Kidney (tissue), 14 donors: ENCODE measurements around the gene ARL4A. TPM values are rescaled to one million over a fixed set of nuclear protein-coding genes. Genes with fewer than 3 reads are reported as not detected.

Experiments
- DNase-seq, 5 donors: peaks; one replicate each; pipeline ENCODE4 v3.0.0-alpha.2; 2013 to 2020
- FAIRE-seq: peaks from 2 replicates; lab custom pipeline; 2012; peaks lifted over from hg19 to GRCh38; lab: Jason Lieb, UNC
- H3K27ac ChIP-seq, 2 donors: one replicate each; pipeline ENCODE4 v1.7.0; 2013; ENCODE audit warnings: low read depth in 2 of 2, low read length in 2 of 2, inconsistent platforms in 1 of 2
- H3K27me3 ChIP-seq: one replicate; pipeline ENCODE4 v1.7.1; 2013; ENCODE audit warnings: low read length, inconsistent platforms; ENCODE audit not compliant: control insufficient read depth, insufficient read depth
- H3K36me3 ChIP-seq, 3 donors: one replicate each; pipeline versions ENCODE4 v1.7.0 to v1.7.1; 2013; ENCODE audit warnings: low read length in 3 of 3, control low read depth in 1 of 3, inconsistent platforms in 1 of 3; ENCODE audit not compliant: insufficient read depth in 3 of 3, control insufficient read depth in 2 of 3
- H3K4me1 ChIP-seq, 3 donors: one replicate each; pipeline versions ENCODE4 v1.7.0 to v1.7.1; 2013; ENCODE audit warnings: low read length in 3 of 3, inconsistent platforms in 1 of 3, low read depth in 1 of 3; ENCODE audit not compliant: control insufficient read depth in 2 of 3, insufficient read depth in 2 of 3
- H3K4me3 ChIP-seq, 3 donors: one replicate each; pipeline versions ENCODE4 v1.7.0 to v1.8.1; 2013; ENCODE audit warnings: low read length in 3 of 3, control low read depth in 1 of 3, inconsistent platforms in 1 of 3
- H3K9ac ChIP-seq, 3 donors: one replicate each; pipeline versions ENCODE4 v1.7.0 to v1.7.1; 2013; ENCODE audit warnings: low read length in 3 of 3, control low read depth in 1 of 3, inconsistent platforms in 1 of 3
- H3K9me3 ChIP-seq, 3 donors: one replicate each; pipeline versions ENCODE4 v1.7.0 to v1.7.1; 2013; ENCODE audit warnings: low read length in 3 of 3, control low read depth in 1 of 3, inconsistent platforms in 1 of 3; ENCODE audit not compliant: control insufficient read depth in 2 of 3, insufficient read depth in 1 of 3
- CTCF ChIP-seq: IDR thresholded peaks from 3 replicates; pipeline ENCODE4 v1.5.1; 2012; ENCODE audit warnings: mild to moderate bottlenecking, moderate library complexity, borderline replicate concordance; ENCODE audit not compliant: insufficient read depth; ENCODE audit errors: extremely low read depth
- intact Hi-C: fragments of 100-400 bp; cut with DNase I; formaldehyde crosslinking; loops from one replicate; pipeline ENCODE4 v1.11.1; 2022
- polyA plus RNA-seq: library from polyadenylated mRNA; stranded (reverse); fragments of 350-450 nt; fragmentation: Illumina TruSeq; extraction: RNeasy Lipid Tissue Mini Kit (QIAGEN cat#74804); gene quantifications from one replicate; pipeline ENCODE4 v1.2.3, GENCODE V29; 2014; ENCODE audit warnings: low read depth, low replicate concordance; ENCODE audit not compliant: insufficient read depth
- total RNA-seq: library from RNA; stranded (reverse); fragmentation: NEBNext Ultra II Directional; extraction: Animal tissue kit (Norgen Biotek cat#: 25700); gene quantifications from one replicate; pipeline ENCODE4 v1.2.1, GENCODE V29; 2021
- donor health status: control.
- donor health status: control.
- donor health status: control.
- donor health status: control.
- donor health status: control.
- donor health status: DM: yes; HTN: yes; CAD: no.
- donor health status: Normal renal cell carcinoma (clear cell type).

Gene ARL4A
- total and polyA plus RNA-seq, 2 donors from 2014 or later, result 11.8 to 21.6 TPM

DNA sequence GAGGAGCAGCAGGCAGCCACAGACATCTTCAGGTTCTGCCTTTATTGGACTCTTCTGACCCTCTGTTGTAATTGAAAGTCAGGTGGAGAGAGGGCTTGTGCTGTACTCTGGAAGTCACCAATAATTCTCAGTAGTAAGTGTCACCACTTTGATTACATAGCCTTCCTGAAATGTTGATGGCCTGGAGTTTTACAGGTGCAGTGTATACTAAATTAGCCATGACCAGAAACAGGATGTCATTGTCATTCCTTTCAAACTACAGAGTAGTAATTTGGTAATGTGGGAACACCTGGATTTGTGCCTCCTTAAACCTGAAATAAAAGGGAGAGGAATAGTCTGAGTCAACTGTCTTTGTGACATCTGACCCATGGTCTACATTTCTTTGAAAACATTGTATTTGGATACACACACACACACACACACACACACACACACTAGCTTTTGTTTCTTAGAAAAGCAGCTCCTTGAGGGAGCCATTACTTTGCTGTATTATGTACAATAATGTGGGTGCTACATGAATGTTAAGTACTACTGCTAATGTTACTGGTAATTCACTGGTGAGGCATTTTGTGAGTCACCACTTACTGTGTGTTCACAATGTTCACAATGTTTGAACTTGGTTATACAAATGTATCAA is 19.6 kb downstream of the ARL4A start:
- H3K27ac ChIP-seq, result no peak overlapping the region
- TF ChIP-seq CTCF, result no peak
- intact Hi-C loops, result no loop called here

GRCh38 chr7:12708314-12708713 is 20.9 kb downstream of the ARL4A start:
- FAIRE-seq (no peak), DNase-seq (no peak)
- Histone ChIP-seq H3K27ac (no peak overlapping the region), H3K4me1 (no peaks in the 10 kb centered on the region), H3K9me3 (no peaks in the 10 kb centered on the region), H3K4me3 (no peak overlapping the region), H3K9ac (no peak overlapping the region), H3K27me3 (no peaks in the 10 kb centered on the region), H3K36me3 (no peaks in the 10 kb centered on the region)
- intact Hi-C loops, result no loop called here
- TF ChIP-seq CTCF, result no peak

More for the DNA sequence above, 19.6 kb downstream of the ARL4A start:
- Histone ChIP-seq H3K9me3 (no peaks in the 10 kb centered on the region), H3K9ac (no peak overlapping the region), H3K27me3 (no peaks in the 10 kb centered on the region), H3K4me3 (no peak overlapping the region), H3K36me3 (no peaks in the 10 kb centered on the region), H3K4me1 (no peaks in the 10 kb centered on the region)
- DNase-seq (peak in 3 of 5 donors; percentile 11 to 66 (median 62)), FAIRE-seq (no peak)

DNA sequence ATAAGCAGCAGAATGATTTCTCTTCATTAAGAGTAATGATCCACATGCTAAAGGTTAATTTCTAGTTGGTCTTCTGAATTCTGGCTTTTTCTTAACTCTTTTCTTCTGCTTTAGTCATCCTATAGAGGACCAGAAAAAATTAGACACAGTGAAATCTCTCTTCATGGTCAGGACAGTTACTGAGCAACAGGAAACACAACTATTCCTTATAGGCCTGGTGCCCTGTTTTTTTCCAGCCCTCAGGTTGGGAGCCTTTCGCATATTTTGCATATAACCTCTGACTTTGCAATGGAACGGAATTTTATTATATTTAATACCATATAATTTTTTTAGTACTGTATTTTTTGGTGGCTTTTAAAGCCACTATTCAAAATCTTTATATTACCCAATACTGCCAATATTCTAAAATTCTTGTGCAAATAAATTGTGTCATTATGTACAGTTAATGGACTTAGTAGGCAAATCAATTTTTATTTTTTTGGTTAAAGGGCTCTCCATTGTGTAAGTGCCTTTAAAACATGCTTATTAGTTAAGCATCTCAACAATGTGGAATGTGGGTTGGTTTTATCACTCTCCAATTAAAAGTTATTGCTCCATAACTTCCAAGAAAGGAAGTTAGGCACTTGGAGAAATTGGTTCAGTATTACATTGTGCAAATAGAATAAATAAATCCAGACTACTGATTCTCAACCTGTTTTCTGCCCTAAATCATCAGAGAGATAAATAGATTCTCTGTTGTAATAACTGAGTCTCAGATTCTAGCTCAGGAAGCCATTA is 22.5 kb downstream of the ARL4A start:
- no peak overlapping the region for H3K27ac ChIP-seq
- DNase-seq, result peak in 1 of 5 donors; percentile 33
- no peak for TF ChIP-seq CTCF
- H3K9me3 ChIP-seq, result no peaks in the 10 kb centered on the region
- no peaks in the 10 kb centered on the region for H3K4me1 ChIP-seq
- FAIRE-seq, result no peak
- no peak overlapping the region for H3K9ac ChIP-seq
- no peak overlapping the region for H3K4me3 ChIP-seq
- H3K27me3 ChIP-seq, result no peaks in the 10 kb centered on the region
- no peaks in the 10 kb centered on the region for H3K36me3 ChIP-seq
- intact Hi-C loops, result no loop called here
